OCI-LY7 (cell line): ENCODE measurements around the gene SLCO2A1. TPM values are rescaled to one million over a fixed set of nuclear protein-coding genes. Genes with fewer than 3 reads are reported as not detected.

Source experiments
- BruUV-seq: library from RNA; stranded (reverse); fragments of 400-500 nt; replicated peaks from 2 replicates; lab custom pipeline; 2021; lab: Mats Ljungman, UMichigan
- CTCF ChIA-PET: fragments of 300-600 bp; sonication (Branson Sonifier 250); formaldehyde crosslinking; loops from one replicate; lab custom pipeline; 2022; ENCODE audit warnings: antibody characterized with exemption; ENCODE audit not compliant: unreplicated experiment; lab: Charles Lee
- POLR2A ChIA-PET: fragments of 300-600 bp; sonication (Branson Sonifier 250); formaldehyde crosslinking; loops from one replicate; lab custom pipeline; 2022; ENCODE audit warnings: antibody characterized with exemption; lab: Charles Lee
- DNase-seq: peaks from one replicate; pipeline ENCODE4 v3.0.0-alpha.2; 2015; ENCODE audit warnings: low spot score
- H2AFZ ChIP-seq: fragments of 200-600 bp; sonication (generic), shearing (Covaris generic); 2 replicates; pipeline ENCODE4 v1.6.1; 2014; ENCODE audit warnings: mild to moderate bottlenecking, antibody characterized with exemption, low read length, moderate library complexity
- H3K27ac ChIP-seq: fragments of 200-600 bp; sonication (generic); 2 replicates; pipeline ENCODE4 v1.5.1; 2014; ENCODE audit warnings: mixed run types, low read depth, mild to moderate bottlenecking, moderate library complexity, low read length, inconsistent platforms; ENCODE audit not compliant: poor library complexity, severe bottlenecking
- H3K36me3 ChIP-seq: fragments of 200-600 bp; sonication (generic); 2 replicates; pipeline ENCODE4 v1.6.1; 2014; ENCODE audit warnings: mild to moderate bottlenecking, antibody characterized with exemption, low read length, moderate library complexity, mixed read lengths; ENCODE audit not compliant: insufficient read depth
- H3K4me1 ChIP-seq: fragments of 200-600 bp; sonication (generic); 2 replicates; pipeline ENCODE4 v1.5.1; 2014; ENCODE audit warnings: mild to moderate bottlenecking, low read length; ENCODE audit not compliant: insufficient read depth, poor library complexity, severe bottlenecking
- H3K4me2 ChIP-seq: fragments of 200-600 bp; sonication (generic); 2 replicates; pipeline ENCODE4 v1.6.1; 2014; ENCODE audit warnings: mild to moderate bottlenecking, low read length
- H3K4me3 ChIP-seq: fragments of 200-600 bp; sonication (generic); 2 replicates; pipeline ENCODE4 v1.5.1; 2014; ENCODE audit warnings: mild to moderate bottlenecking, low read depth, low read length; ENCODE audit not compliant: poor library complexity, severe bottlenecking
- H3K79me2 ChIP-seq: fragments of 200-600 bp; sonication (generic); 2 replicates; pipeline ENCODE4 v1.6.1; 2016; ENCODE audit warnings: low read depth, mild to moderate bottlenecking, low read length, moderate library complexity, mixed read lengths; ENCODE audit not compliant: insufficient read depth
- H3K9me2 ChIP-seq: fragments of 200-600 bp; sonication (generic); 2 replicates; pipeline ENCODE4 v1.6.1; 2016; ENCODE audit warnings: mild to moderate bottlenecking, low read length, mixed read lengths; ENCODE audit not compliant: insufficient read depth
- H3K9me3 ChIP-seq: fragments of 200-600 bp; sonication (generic); 2 replicates; pipeline ENCODE4 v1.6.1; 2014; ENCODE audit warnings: mild to moderate bottlenecking, mixed run types, low read length, mixed read lengths
- H4K20me1 ChIP-seq: fragments of 200-600 bp; sonication (generic); 2 replicates; pipeline ENCODE4 v1.6.1; 2014; ENCODE audit warnings: mild to moderate bottlenecking, antibody characterized with exemption, low read length, moderate library complexity, mixed read lengths; ENCODE audit not compliant: insufficient read depth
- CTCF ChIP-seq: fragments of 200-600 bp; sonication (generic); conservative IDR thresholded peaks from 2 replicates; pipeline ENCODE4 v1.5.1; 2014; ENCODE audit warnings: mild to moderate bottlenecking, antibody characterized with exemption, low read length, moderate library complexity, mixed read lengths
- EZH2phosphoT487 ChIP-seq: fragments of 200-600 bp; sonication (generic); IDR thresholded peaks from 2 replicates; pipeline ENCODE4 v1.6.1; 2018; ENCODE audit warnings: low read depth, borderline replicate concordance, mild to moderate bottlenecking, mixed run types, antibody characterized with exemption, low read length, moderate library complexity, mixed read lengths
- intact Hi-C: fragments of 100-400 bp; cut with micrococcal nuclease; formaldehyde crosslinking; loops from one replicate; pipeline ENCODE4 v1.10.0; 2022; ENCODE audit not compliant: unreplicated experiment
- total RNA-seq, 2 experiments: library from RNA; depleted of rRNA in 1 of 2; stranded (reverse); fragments of >200 nt in 1 of 2; shearing (Covaris generic) in 1 of 2; gene quantifications; 2 replicates each; pipeline ENCODE4 v1.2.3, GENCODE V29; 2014 to 2022

Gene SLCO2A1
- total RNA-seq, 2 experiments from 2014 or later: not detected

DNA sequence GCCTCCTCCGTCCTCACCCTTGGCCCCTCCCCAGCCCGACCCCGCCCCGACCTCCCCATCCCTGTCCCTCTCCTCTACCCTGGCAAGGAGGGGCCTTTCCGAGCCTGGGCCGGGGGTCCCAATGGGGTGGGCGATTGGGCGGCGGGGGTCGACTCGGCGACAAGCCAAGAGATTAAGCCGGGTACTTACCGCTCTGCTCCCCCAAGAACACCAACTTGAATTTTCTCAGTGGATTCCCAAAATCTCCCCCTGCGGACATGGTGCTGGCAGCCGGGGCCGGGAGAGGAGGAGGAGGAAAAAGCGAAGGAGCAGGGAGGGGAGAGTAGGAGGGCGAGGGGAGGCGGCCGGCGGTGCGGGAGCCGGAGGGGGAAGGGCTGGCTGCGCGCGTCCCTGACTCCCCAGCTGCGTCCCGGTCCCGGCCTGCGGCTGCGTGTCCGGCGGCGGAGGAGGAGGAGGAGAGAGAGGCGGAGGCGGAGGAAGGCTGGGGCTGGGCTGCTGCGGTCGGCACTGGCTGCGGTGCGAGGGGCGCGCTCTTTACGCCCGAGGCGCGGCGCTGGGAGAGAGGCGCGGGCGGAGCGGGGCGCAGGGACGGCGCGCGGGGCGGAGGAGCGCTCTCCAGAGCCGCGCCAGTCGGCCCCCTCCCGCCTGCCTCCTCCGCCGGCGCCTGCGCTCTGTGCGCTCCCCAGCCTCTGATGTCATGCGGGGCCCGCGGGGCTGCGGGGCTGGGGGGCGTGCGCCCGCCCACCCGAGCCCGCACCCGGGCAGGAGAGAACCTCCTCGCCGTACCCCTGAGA lies 134.3 kb downstream of the SLCO2A1 start, which contains the start of gene RAB6B:
Gene RAB6B (minus strand): TSS at position 675 of the 794 bp plus-strand sequence. CDS start 416 bp downstream, at position 259.
- DNase-seq: no peak
- Histone ChIP-seq H3K4me3 (no peak within 1 kb of the TSS), H3K9me3 (no peaks in the 10 kb centered on the region), H2AFZ (no peak within 1 kb of the TSS), H3K4me2 (no peak within 1 kb of the TSS), H4K20me1 (no peaks in the 10 kb centered on the region), H3K79me2 (no peaks in the 10 kb centered on the region), H3K36me3 (no peaks in the 10 kb centered on the region), H3K27ac (no peak within 1 kb of the TSS), H3K4me1 (no peaks in the 10 kb centered on the region), H3K9me2 (no peaks in the 10 kb centered on the region)
- intact Hi-C loops: no loop called here
- POLR2A ChIA-PET: no interaction called here
- no TSS peak for BruUV-seq
- CTCF ChIA-PET: no interaction called here
- no peak for TF ChIP-seq CTCF
- TF ChIP-seq EZH2phosphoT487: no peak

GRCh38 chr3:133894353-133895207 lies 135.1 kb downstream of the SLCO2A1 start:
- no peaks in the 10 kb centered on the region for H3K4me1 ChIP-seq
- no peak overlapping the region for H3K4me2 ChIP-seq
- H2AFZ ChIP-seq: no peak overlapping the region
- no peaks in the 10 kb centered on the region for H3K36me3 ChIP-seq
- ChIA-PET CTCF (no interaction called here), POLR2A (no interaction called here)
- H4K20me1 ChIP-seq: no peaks in the 10 kb centered on the region
- intact Hi-C loops: no loop called here
- no TSS peak for BruUV-seq
- H3K9me3 ChIP-seq: no peaks in the 10 kb centered on the region
- H3K27ac ChIP-seq: no peak overlapping the region
- no peaks in the 10 kb centered on the region for H3K9me2 ChIP-seq
- no peaks in the 10 kb centered on the region for H3K79me2 ChIP-seq
- DNase-seq: no peak
- no peak overlapping the region for H3K4me3 ChIP-seq
- TF ChIP-seq CTCF (no peak), EZH2phosphoT487 (no peak)
